Measurements from ENCODE around the gene CAMKMT.
A peak's percentile ranks its signal among the peaks of the same experiment; 100 is the strongest.

The CAMKMT gene

DNA sequence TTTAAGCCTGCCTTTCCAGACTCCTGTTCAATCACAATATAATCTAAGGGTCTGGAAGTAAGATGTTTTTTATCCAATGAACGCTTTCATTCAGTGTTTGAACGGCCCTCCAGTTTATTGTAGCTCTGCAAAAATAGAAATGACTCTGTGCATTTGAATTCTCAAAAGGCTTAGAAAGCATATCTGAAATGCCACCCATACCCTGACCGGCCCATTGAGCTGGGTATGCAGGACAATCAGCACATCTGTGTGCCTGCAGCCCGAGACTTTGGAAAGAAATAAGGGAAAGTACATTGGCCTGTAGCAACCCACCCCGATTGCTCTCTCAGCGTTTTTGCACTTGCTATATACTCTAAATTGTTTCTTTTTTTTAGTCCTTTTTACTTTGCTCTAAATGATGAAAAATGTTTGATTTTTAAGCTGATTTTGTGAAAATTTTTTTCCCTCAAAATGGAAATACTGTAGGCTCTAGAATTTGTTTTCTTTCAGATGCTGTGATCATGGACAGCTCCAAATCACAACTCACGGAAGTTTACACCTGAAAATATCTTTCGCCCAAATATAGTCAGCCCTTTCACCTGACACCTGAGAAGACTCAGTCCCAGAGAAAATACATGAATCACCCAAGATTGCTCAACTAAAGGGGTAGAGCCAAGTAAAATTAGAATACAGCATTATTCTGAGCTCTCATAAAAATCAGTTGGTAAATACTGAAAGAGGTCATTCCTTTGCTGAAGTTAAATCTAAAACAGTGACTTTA lies 385.3 kb downstream of the CAMKMT start:
- no peak for DNase-seq

DNA sequence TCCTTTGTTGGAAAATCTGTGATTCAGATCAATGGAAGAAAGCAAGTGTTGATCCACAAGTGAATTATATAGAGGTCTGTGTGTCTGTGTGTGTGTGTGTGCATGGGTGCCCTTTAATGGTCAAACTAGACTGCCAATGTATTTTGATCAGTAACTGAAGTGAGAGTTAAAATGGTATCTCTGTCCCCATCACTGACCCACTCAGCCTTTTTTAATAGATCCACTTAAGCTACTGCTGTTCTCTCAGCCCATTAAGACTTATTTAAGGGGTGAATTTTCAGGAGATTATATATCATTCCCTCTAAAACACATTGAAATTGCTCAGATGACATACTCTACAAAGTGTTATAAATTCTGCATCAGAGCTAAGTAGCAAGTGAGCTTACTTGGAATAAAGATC lies 386.0 kb downstream of the CAMKMT start:
- no peak for DNase-seq

DNA sequence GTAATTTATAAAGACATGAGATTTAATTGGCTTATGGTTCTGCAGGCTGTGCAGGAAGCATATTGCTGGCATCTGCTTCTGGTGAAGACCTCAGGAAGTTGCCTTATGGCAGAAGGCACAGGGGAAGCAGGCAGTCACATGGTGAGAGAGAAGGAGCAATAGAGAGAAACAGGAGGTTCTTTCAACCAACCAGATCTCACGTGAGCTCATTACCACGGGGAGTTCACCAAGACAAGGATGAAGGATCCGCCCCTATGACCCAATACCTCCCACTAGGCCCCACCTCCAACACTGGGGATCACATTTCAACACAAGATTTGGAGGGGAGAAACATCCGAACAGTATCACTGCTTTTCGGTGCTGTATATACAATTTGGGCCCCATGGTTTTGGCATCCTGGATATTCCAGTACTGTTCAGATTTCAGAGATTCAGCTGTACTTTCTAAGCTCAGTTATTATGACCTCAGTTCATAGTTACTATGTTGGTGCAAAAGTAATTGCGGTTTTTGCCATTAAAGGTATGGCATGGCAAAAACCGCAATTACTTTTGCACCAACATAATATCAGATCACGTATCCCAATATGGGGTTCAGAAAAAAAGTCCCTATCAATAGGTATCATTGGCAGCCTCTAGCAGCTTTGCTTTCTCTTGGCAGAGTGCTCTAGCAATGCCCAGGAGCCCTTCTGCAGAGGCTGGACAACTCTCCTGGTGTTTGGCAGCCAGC lies 390.2 kb downstream of the CAMKMT start:
- no peak for DNase-seq

DNA sequence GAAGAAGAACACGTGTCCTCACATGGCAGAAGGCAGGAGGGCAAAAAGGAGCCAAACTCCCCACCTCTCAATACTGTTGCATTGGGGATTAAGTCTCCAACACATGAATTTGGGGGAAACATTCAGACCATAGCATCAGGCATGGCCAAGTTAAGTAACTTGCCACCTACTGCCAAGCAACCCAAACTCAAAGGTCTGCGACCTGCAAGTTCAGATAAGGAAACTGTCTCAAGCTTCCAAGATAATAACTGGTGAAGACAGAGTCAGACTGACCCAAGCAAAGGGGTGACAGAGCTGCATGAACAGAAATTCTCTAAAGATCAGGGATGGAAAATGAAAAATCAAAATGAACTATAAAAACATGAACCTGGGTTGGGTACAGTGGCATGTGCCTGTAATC lies 391.0 kb downstream of the CAMKMT start:
- no peak for DNase-seq

DNA sequence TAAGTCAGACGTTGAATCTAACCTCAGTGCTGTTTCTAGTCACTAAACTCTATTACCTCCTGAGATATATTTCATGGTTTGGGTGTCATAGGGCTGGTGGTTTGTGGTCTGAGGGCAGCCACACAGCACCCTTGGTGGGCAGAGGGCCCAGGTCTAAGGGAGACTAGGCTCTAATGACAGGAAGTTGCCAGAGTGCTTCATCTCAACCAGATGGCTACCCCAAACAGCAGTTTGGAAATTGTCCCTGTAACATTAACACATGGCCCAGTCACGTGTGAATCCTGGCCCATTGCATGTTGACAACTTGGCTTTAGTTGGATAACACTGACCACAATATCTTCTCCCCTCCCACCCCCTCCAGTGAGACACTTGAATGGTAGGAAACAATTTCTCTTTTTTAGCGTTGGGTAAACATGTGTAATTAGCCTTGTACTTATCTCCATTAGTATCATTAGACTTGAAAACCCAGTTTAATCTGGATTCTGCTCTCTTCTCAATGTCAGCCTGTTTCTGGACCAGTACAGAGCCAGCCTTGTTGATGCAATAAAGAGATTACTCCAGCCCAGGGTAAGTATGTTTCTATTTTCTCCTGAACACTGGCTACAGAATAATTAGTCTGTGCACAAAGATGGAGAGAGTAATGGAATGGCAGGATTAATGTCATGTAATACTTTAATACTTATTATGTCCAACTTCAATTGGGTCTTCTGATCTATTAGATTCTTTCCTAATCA lies 392.0 kb downstream of the CAMKMT start:
- DNase-seq = peak; percentile 4

DNA sequence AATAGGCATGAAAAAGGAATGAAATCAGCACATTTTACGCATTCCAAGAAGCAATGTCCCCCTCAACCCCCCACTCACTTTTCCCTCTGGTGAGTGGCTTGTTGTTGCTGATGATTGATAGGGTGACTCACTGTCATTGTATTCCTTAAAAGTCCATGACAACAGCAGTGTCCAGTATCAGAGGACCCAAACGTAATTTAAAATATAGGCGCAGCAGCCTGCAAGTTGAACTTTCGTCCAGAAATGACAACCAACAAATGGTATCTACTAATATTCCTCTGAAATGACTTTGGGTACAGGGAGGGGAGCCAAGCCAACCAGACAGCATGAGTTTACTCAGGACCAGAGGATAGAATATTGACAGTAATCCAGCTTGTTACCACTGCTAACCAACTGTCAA lies 396.8 kb downstream of the CAMKMT start:
- no peak for DNase-seq

DNA sequence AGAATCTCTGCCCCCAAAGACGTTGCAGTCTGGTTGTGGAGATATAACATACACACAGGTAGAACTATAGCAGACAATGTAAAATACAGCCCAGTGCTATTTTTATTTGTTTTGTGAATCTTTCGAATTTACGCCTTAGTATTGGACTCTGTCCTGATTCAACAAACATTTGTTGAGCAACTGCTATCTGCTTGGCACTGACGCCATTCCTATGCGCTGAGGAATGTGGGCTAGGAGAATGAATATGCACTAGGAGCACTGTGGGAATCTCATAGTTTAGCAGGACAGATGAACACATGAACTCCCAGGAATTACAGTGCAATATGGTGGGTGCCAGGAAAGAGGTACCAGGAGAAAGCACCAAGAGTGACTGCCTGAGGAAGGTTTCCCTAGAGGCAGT lies 398.1 kb downstream of the CAMKMT start:
- DNase-seq = no peak

DNA sequence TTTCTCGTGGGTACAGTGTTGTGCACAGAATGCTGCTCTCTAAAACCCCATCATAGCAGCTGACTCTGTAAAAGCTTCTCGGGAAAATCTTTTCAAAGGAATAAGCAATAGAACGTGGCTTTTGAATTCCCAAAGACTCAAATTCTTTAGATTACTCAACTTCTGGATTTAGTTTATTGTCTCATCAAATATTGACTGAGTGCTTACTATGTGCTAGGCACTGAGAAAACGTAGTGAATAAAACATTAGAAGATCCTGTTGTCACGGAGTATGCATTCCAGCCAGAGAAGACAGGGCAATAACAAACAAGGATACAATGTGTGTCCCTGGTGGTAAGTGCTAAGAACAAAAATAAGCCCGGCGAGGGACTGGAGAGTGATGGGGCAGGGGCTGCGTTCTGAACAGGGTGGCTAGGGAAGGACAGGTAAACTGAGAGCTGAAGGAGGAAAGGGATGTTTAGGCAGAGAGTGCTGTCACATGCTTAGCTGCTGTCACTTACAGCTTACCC lies 401.6 kb downstream of the CAMKMT start:
- no peak for DNase-seq

DNA sequence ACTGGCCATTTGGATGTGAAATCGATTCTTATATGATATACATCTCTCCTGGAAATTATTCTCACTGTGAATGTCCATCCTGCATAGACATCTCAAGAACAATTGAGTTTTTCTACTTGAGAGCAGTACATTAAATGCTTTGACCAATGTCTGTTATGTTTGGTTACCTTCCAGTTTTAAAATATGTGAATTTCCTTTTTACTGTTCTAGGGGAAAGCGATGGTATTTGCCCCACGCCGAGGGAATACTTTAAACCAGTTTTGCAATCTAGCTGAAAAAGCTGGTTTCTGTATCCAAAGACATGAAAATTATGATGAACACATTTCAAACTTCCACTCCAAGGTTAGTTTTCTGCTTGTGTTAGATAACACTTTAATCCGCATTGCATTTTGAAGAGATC lies 404.5 kb downstream of the CAMKMT start:
- DNase-seq = no peak

DNA sequence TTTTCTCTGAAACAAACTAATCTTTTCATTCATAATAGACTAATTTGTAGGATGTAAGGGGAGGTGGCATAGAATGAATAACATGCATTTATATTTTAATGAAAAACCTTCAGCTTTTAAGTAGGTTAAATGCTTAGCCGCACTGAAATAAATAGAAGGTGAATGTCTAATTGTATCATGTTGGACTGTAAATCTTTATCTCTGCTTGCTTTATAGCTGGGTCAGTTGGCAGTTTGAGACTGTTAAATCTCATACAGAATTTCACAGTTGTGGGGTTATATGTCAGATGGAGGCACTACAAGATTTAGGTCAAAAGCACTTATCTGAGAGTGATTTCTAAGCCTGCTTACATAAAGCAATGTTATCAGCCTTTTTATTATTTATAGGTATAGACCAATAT lies 405.0 kb downstream of the CAMKMT start:
- DNase-seq = no peak

DNA sequence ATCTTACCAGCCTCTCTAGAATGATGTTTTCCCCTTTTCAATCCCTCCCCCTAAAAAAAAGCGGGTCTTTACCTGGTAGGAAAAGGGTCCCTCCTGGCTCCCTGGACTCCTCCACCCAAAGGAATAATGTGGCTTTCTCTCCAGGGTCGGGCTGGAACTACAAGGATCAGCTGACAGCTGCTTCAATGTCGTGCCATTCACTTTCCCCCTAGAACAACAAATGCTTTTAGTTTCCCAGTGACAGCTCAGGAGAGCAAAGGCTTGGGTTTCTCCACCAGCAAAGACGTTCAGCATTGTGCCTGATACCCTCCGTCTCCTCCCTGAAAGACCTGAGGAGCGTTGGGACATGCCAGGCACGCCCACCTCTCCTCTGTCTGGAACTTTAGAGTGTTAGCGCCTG lies 405.9 kb downstream of the CAMKMT start:
- no peak for DNase-seq

DNA sequence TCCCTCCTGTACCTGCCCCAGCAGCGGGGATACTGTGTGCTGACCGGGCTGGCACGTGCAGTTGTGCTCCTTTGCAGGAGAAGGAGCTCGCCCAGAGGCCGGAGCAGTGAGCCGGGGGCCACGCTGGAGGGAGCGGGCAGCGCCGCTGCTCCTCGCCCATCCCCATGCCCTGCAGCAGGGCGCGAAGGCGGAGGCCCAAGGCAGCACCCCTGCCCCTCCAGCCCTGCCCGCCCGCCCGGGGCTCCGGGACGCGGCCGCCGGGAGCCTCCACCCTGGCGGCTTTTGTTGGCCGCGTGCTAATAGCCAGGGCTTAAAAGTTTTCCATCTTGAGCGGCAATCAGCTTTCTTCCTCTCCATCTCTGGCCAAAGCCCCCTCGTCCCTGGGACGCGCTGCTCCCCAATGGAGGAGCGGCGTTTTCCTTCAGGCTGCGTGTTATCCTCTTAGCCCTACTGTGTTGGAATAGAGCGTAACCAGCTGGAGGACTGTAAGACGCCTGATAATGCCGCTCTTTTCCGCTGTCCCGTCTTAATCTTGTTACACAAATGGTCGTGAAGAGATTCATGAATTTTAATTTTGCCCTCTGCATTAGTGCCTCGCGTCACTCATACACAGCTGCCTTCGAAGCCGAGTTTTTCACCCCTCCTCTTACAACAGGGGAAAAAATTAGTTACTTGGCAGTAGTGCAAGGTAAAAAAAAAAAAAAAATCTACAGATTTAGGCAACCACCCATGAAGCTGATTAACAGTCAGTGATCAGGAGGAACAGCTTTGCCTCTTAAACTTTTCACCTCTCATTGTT lies 406.9 kb downstream of the CAMKMT start:
- DNase-seq = no peak

DNA sequence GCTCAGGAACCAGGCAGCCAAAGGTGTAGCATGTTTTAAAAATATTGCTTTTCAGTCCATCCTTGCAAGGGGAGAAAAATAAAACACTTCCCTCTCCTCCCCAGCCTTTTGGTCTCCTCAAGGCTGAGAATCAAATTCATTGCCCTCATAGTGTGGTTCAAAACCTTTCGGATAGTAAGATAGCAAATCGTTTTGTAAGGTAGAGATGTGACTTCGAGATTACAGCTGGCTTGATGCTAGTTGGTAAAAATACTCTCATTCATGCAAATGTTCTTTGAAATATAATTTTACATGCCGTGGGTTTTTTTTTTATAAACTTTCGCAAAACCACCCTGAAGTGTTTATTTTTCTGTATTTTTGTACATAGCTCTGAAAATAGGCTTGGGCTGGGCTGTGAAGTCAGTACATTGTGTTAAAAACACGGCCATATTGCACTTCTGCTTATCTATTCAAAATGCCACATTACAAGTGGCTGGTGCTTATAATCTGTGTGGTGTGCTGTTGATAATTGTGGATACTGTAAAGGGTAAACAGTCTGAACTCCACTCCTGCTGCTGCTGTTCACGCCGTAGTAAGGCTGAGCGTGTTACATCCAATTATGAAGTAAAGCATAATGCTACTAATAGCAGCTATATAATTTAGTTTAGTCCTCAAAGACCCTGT lies 407.7 kb downstream of the CAMKMT start:
- no peak for DNase-seq

DNA sequence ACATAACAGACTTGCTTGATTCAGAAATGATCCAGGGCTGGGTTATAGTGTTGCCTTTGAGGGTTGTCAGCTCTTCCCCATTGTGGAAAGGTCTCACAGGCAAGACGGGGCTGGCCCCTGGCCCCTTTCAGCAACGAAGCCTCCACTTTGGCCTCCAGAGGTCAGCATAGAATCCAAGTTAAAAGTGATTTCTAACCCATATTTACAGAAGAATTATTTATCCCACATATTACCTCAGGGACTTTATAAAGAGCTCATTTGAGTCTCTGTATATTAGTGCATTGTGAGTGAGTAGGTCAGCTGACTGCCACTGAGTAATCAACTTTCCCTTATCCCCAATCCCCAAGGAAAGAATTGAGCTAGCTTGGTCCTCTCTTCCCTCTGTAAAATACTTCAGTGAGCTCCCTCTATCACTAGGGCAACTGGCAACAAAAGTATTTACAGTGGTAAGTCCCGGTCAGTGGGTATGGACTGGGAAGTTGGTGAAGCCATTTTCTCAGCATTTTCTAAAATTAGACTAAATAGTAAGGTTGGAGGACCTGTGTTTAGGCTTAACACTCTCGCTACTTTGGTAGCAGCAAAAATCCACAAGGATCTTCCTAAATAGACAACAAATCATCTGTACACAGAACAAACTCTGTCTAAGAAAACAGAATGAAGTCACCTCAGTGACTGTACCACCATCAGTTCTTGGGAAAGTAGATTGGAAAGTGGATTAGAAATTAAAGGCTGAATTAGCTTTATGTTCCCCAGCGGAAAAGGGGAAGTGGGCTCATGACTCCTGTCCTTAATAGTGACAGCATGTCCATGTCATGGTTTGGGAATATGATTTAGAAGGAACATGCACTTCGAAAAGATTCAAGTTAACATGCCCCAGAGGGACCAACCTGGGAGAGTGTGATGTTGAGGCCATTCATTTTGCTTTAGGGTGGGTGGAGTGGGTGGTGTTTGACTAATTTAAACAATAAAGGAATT lies 408.8 kb downstream of the CAMKMT start:
- DNase-seq = no peak

DNA sequence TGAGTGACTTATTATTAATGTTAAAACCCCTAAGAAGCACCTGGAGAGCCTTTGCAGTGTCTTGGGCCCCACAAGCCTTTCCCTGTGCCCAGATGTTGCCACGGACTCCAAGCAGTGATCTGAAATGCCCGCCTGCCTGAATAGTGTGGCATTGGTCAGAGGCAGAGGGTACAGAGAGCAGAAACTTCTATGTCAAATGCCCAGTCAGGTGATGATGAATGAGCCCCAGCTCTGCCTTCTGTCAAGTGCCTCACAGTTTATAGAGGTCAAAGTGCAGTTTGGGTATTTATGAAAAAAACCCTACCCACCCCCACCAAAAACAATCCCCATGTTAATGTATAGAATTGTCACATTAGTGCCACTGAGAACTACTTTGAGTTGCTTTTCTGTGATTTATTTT lies 409.8 kb downstream of the CAMKMT start:
- DNase-seq = no peak

DNA sequence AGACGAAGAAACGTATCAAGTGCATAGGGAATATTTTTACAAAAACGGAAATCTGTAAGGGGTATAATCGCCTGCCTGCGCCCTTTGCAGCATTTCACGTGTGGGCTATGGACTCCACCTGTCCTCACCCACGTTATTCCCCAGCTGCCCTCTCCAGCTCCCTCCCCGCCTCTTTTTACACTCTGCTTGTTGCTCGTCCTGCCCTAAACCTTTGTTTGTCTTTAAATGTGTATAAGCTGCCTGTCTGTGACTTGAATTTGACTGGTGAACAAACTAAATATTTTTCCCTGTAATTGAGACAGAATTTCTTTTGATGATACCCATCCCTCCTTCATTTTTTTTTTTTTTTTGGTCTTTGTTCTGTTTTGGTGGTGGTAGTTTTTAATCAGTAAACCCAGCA lies 410.4 kb downstream of the CAMKMT start:
- no peak for DNase-seq

DNA sequence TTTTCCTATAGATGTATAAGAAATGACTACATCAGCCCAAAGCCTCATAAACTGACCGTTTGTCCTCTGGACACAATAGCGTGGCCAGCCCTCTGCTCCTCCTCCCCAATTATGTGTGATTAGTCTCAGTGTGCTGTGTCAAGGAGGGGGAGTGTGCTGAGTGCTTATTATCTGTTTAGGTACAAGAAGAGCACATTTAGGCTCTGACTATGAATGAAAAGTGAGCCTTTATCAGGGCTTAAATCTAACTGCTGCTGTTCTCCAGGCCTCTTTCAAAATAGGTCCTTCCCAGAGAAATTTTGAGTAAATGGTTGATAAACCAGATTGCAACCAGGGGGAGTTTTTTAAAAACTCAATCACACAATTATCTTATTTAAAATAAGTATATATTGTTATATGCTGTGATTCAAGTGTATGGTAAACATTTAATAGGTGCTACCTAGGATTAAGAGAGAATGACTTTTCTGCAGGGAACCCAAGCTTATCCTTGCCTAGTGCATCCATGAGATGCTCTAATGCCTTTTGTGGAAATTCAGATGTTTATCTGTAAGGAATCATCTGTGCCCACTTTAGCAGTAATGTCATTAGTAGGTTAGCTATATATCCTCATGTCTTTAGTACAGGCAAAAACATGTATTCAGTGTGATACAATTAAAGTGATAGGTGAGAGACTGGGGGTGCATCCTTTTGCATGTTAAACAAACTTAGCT lies 411.1 kb downstream of the CAMKMT start:
- no peak for DNase-seq

DNA sequence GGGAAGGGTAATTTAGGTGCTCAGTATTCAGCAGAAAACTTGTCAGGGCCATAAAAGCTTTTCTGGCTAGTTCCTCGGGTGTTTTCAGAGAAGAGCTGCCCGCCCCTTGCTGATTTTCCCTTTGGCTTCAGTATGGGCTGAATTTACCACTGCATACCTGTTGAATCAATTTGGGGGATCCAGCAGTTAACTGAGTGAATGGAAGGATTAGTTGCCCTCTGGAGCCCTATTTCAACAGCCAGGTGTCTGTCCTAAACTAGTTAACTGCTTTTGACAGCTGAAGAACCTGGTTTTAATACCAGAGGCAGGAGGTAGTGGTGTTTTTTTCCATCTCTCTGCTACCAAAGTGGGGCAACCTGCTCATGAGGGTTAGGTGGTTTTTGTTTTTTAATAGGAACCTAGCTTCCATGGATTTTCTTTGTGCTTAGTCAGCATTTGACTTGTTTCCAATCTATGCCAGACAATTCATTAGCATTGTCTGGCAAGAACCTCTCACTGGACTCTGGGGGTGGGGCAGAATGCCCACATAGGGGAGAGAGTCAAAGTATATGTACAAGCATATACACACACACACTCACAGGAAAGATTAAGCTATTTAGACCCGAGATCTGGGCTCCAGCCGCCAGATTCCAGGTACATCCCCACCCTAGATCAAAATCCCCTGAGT lies 413.2 kb downstream of the CAMKMT start:
- DNase-seq = no peak

DNA sequence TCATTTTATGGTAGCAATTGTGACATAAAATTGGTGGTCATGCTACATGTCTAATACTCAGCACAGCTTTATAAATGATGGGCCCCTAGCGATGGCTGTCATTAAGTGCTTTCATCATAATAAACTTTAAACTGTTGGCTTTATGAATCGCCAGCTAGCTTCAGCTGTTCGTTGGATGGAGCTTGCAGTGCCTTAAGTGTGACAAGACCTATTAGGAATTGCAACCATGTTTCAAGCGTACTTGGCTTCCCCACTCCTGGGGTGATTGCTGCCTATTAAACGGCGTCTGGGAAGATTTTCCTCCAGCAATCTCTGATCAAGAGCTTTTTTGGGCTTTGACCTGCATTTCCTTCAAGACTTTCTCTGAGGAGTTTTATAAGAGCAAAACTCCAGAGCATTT lies 415.3 kb downstream of the CAMKMT start:
- DNase-seq = no peak

DNA sequence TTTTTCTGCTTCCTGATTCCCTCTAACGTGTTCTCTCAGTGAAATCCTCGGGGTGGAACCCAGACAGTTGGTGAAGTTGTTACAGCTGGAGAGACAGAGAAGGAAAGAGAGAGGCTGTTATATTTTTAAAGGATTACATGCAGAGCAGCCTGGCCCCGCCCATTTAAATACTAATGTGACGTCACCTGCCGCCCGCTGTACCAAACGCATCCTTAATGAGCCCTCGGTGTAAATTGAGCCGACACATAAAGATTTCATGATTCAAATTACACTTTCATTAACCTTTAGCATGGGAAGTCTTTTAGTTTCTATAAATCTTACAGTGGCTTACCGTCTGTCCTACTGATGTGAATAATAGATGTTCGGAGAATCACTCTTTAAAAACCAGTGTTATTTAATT lies 415.8 kb downstream of the CAMKMT start:
- no peak for DNase-seq

Data from fibroblast of skin of abdomen (primary cell).